ENCODE data around the gene FOXRED2. TPM values are rescaled to one million over a fixed set of nuclear protein-coding genes. Genes with fewer than 3 reads are reported as not detected.
"Not testable (repeated sequence)": the region's sequence is repeated elsewhere in the genome, so short reads cannot be mapped to it uniquely, and the experiment has no call there.

The FOXRED2 gene
- polyA plus RNA-seq, 3 donors = 23.2 to 25.6 (median 24.5) TPM

DNA sequence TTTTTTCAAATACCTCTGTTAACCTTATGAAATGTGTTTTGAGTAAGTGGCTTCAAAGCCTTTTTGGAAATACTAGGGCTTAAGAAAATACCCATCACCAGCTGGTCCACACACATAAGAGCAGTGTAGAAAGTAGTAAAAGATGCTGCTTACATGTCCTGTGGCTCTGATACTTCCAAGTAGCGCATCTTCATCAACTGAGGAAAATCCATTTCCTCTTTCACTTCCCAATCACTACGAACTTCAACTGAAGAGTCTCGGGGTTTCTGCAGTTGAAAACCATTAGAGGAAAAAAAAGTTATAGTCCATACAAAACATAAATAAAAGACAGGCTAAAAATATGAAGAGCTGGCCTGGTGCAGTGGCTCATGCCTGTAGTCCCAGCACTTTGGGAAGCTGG lies 13.6 kb upstream of the FOXRED2 start:
- no peak for DNase-seq (ENCODE audit: low read depth in 3 of 3, low spot score in 2 of 3)

DNA sequence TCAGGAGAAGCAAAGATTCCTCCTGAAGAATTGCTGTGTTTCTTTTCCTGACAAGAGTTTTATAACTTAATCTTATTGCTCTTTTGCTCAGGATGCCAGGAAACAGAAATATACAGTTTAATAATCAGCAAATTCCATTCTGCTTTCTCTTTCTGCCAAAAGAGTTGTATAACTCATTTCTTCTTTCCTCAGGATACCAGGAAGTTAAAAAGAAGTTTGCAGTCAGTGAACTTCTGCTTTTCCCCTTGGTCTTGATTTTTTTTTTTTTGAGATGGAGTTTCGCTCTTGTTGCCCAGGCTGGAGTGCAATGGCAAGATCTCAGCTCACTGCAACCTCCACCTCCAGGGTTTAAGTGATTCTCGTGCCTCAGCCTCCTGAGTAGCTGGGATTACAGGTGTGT lies 13.1 kb upstream of the FOXRED2 start:
- DNase-seq (ENCODE audit: low read depth in 3 of 3, low spot score in 2 of 3) = not testable (repeated sequence)

GRCh38 chr22:36514766-36515165 lies 7.9 kb upstream of the FOXRED2 start:
- no peak for DNase-seq (ENCODE audit: low read depth in 3 of 3, low spot score in 2 of 3)

- DNase-seq (ENCODE audit: low read depth in 3 of 3, low spot score in 2 of 3) = no peak
These were observed 6.2 kb upstream of the FOXRED2 start for GRCh38 chr22:36512991-36513390.

GRCh38 chr22:36512333-36512732 lies 5.5 kb upstream of the FOXRED2 start:
- no peak for DNase-seq (ENCODE audit: low read depth in 3 of 3, low spot score in 2 of 3)

GRCh38 chr22:36510966-36511881 lies 4.4 kb upstream of the FOXRED2 start:
- no peak for DNase-seq (ENCODE audit: low read depth in 3 of 3, low spot score in 2 of 3)

GRCh38 chr22:36510384-36510783 lies 3.5 kb upstream of the FOXRED2 start:
- no peak for DNase-seq (ENCODE audit: low read depth in 3 of 3, low spot score in 2 of 3)

- no peak for DNase-seq (ENCODE audit: low read depth in 3 of 3, low spot score in 2 of 3)
These were observed 724 bp upstream of the FOXRED2 start for GRCh38 chr22:36507518-36508010.

GRCh38 chr22:36505998-36506635 lies 723 bp downstream of the FOXRED2 start:
- no peak for DNase-seq (ENCODE audit: low read depth in 3 of 3, low spot score in 2 of 3)

DNA sequence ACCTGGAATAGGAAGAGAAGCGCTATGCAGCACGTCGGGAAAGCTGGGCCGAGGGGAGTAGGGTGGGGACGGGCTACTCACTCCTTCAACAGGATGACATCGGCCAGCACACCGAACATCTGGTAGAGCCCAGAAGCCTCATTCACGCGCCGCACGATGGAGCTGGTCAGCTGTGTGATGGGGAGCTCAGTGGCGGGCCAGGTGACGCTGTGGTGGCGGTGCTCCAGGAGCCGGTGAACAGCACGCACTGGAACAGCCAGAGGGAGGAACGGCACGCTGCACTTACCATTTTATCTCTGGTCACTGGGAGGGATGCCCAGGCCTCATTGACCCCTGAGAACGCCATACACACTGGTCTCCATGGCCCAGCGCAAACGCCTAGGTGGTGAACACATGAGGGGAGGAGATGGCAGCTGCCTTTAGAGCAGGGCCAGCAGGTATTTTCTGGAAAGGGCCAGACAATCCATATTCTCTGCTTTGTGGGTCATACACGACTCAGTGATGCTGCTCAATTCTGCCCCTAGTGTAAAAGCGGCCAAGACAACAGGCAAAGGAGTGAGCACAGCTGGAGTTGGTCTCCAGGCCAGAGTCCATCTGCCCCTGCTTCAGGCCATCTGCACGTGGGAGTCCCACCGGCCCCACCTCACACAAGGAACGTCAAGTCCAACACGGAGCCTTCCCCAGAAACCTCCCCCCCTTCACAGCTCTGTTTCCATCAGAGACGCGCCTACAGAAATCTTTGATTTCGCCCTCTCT lies 8.8 kb downstream of the FOXRED2 start:
- DNase-seq (ENCODE audit: low read depth in 3 of 3, low spot score in 2 of 3) = no peak

DNA sequence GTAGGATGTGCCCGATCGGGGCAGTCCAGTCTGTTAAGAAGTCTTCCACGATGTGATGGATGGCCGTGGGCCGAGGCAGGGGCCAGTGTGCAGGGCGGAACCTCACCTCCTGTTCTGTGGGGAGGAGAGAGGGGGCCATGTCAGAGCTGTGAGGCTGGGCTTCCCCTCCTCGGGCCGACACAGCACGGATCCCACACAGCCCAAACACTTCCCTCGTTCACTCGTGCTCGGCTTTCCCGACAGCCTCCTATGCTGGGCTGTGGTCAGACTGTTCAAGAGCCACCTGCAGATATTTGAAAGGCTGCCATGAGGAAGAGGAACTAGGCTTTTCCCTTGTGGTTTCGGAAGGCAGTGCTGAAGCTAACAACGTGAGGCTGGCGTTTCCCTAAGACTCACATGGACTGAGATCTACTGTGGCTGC lies 13.1 kb downstream of the FOXRED2 start:
- DNase-seq (ENCODE audit: low read depth in 3 of 3, low spot score in 2 of 3) = no peak

GRCh38 chr22:36492109-36492508 lies 14.7 kb downstream of the FOXRED2 start:
- DNase-seq (ENCODE audit: low read depth in 3 of 3, low spot score in 2 of 3) = no peak

- DNase-seq (ENCODE audit: low read depth in 3 of 3, low spot score in 2 of 3) = no peak
These were observed 15.7 kb downstream of the FOXRED2 start for GRCh38 chr22:36491155-36491554.

- no peak for DNase-seq (ENCODE audit: low read depth in 3 of 3, low spot score in 2 of 3)
These were observed 20.0 kb downstream of the FOXRED2 start for GRCh38 chr22:36486619-36487384.

DNA sequence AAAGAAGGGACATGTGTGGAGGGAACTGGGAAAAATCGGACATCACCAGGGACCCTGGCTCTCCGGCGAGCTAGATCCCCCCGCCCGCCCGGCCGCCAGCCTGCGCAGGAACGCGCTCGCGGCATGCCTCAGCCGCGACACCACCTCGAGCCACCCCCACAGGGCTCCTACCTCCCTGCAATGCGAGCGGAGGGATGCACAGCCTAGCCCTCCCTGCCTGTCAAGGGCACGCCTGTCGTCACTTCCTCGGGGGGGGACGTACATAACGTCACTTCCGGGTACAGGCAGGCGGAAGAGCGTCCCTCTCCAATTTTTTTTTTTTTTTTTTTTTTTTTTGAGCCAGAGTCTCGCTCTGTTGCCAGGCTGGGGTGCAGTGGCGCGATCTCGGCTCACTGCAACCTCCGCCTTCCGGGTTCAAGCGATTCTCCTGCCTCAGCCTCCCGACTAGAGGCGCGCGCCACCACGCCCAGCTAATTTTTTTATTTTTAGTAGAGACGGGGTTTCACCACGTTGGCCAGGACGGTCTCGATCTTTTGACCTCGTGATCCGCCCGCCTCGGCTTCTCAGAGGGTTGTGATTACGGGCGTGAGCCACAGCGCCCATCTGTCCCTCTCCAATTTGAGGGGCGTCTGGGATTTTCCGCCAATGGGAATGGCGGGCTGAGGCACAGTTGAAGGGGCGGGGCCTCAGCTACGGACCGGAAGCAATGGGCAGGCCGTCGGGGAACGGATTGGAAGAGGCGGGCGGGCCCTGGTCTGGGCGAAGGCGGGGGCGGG lies 25.3 kb downstream of the FOXRED2 start, which contains the start of gene TXN2:
Gene TXN2 (minus strand): TSS at position 248 of the 776 bp plus-strand sequence. CDS start 803 bp downstream, outside the sequence.
- peak; percentile 92 to 93 (median 92) for DNase-seq (ENCODE audit: low read depth in 3 of 3, low spot score in 2 of 3)

- DNase-seq (ENCODE audit: low read depth in 3 of 3, low spot score in 2 of 3) = no peak
These were observed 25.9 kb downstream of the FOXRED2 start for GRCh38 chr22:36480941-36481392.

DNA sequence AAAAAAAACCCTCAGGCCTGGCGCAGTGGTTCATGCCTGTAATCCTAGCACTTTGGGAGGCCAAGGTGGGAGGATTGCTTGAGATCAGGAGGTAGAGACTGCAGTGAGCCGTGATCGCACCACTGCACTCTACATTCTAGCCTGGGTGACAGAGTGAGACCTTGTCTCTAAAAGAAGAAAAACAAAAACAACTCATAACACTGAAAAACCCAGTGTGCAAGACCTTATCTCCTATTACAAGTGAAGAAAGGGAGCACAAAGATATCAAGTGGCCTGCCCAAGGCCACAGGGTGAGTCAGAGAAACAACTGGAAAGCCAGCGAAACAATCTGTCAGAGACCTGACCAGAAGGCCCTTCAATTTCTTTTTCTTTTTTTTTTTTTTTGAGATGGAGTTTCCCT lies 27.9 kb downstream of the FOXRED2 start:
- no peak for DNase-seq (ENCODE audit: low read depth in 3 of 3, low spot score in 2 of 3)

DNA sequence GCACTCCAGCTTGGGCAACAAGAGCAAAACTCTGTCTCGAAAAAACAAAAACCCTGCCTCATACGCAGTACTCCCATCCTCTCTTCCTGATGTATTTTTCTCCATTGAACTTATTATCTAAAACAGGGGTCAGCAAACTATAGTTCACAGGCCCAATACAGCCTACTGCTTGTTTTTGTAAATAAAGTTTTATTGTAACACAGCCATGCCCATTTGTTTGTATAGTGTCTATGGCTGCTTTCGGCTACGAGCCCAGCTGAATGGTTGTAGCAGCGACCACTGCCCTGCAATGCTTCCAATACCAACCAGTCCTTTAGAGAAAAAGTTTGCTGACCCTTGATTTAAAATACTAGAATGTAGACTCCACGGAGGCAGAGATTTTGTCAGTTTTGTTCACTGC lies 31.5 kb downstream of the FOXRED2 start:
- DNase-seq (ENCODE audit: low read depth in 3 of 3, low spot score in 2 of 3) = no peak

DNA sequence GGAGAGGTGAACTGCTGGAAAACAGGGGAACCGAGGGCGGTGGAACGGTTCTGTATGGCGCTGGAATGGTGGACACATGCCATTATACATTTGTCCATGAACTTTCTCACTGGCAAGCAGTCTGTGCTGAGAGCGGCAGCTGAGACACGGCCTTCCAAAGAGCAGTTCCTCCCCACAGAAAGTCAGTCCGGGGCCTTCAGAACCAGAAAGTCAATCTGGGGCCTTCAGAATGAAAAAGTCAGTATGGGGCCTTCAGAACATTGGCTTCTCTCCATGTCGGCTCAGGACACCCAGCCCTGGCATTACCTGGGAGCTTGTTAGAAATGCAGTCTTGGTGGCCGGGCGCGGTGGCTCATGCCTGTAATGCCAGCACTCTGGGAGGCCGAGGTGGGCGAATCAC lies 34.2 kb downstream of the FOXRED2 start:
- DNase-seq (ENCODE audit: low read depth in 3 of 3, low spot score in 2 of 3) = no peak
